Neural progenitor cell (in vitro differentiated cells): ENCODE measurements around the gene ENOSF1. TPM values are rescaled to one million over a fixed set of nuclear protein-coding genes. Genes with fewer than 3 reads are reported as not detected.

ENCODE experiments used
- DNase-seq: peaks from one replicate; pipeline ENCODE4 v3.0.0-alpha.2; 2016; ENCODE audit warnings: low spot score
- H2AFZ ChIP-seq: fragments of 200-600 bp; sonication (generic); replicated peaks from 2 replicates; pipeline ENCODE4 v1.6.1; 2016; ENCODE audit warnings: antibody characterized with exemption
- H3F3A ChIP-seq: fragments of 200-600 bp; sonication (generic); 2 replicates; pipeline ENCODE4 v1.6.1; 2016; ENCODE audit warnings: antibody characterized with exemption, low read depth
- H3K27ac ChIP-seq: fragments of 200-600 bp; sonication (generic); 2 replicates; pipeline ENCODE4 v1.5.1; 2016; ENCODE audit warnings: mild to moderate bottlenecking
- H3K27me3 ChIP-seq: fragments of 200-600 bp; sonication (generic); 2 replicates; pipeline ENCODE4 v1.6.1; 2016; ENCODE audit warnings: mild to moderate bottlenecking, moderate library complexity
- H3K36me3 ChIP-seq: fragments of 200-600 bp; sonication (generic); 2 replicates; pipeline ENCODE4 v1.5.1; 2016
- H3K4me1 ChIP-seq: fragments of 200-600 bp; sonication (generic); 2 replicates; pipeline ENCODE4 v1.6.1; 2016; ENCODE audit warnings: mixed run types
- H3K4me2 ChIP-seq: fragments of 200-600 bp; sonication (generic); 2 replicates; pipeline ENCODE4 v1.6.1; 2016
- H3K4me3 ChIP-seq: fragments of 200-600 bp; sonication (generic); 2 replicates; pipeline ENCODE4 v1.5.1; 2016
- H3K79me2 ChIP-seq: fragments of 200-600 bp; sonication (generic); 2 replicates; pipeline ENCODE4 v1.6.1; 2016; ENCODE audit warnings: low read depth
- H3K9ac ChIP-seq: fragments of 200-600 bp; sonication (generic); 2 replicates; pipeline ENCODE4 v1.6.1; 2016
- H3K9me3 ChIP-seq: fragments of 200-600 bp; sonication (generic); 2 replicates; pipeline ENCODE4 v1.5.1; 2016; ENCODE audit warnings: low read depth
- H4K20me1 ChIP-seq: fragments of 200-600 bp; sonication (generic); 2 replicates; pipeline ENCODE4 v1.6.1; 2016; ENCODE audit warnings: low read depth
- H3K27ac Mint-ChIP-seq: 3 replicates; pipeline ENCODE4 v1.8.0; 2021; ENCODE audit warnings: mixed read lengths
- H3K27me3 Mint-ChIP-seq: 2 replicates; pipeline ENCODE4 v1.8.0; 2022; ENCODE audit warnings: low read depth, mild to moderate bottlenecking, inconsistent platforms, moderate library complexity, mixed read lengths; ENCODE audit not compliant: insufficient read depth
- H3K36me3 Mint-ChIP-seq: 3 replicates; pipeline ENCODE4 v1.8.0; 2021; ENCODE audit warnings: mixed read lengths
- H3K4me1 Mint-ChIP-seq: 3 replicates; pipeline ENCODE4 v1.8.0; 2021; ENCODE audit warnings: mixed read lengths
- H3K4me3 Mint-ChIP-seq: 3 replicates; pipeline ENCODE4 v1.8.0; 2021; ENCODE audit warnings: mild to moderate bottlenecking, moderate library complexity, mixed read lengths
- H3K9me3 Mint-ChIP-seq: 3 replicates; pipeline ENCODE4 v1.8.0; 2020; ENCODE audit warnings: mixed read lengths
- CTCF ChIP-seq: fragments of 200-600 bp; sonication (generic); IDR thresholded peaks from 2 replicates; pipeline ENCODE4 v1.5.1; 2017; ENCODE audit warnings: antibody characterized with exemption, mild to moderate bottlenecking
- EZH2 ChIP-seq: fragments of 200-600 bp; sonication (generic); IDR thresholded peaks from 2 replicates; pipeline ENCODE4 v1.6.1; 2017; ENCODE audit warnings: antibody characterized with exemption, mild to moderate bottlenecking, moderate library complexity
- EZH2phosphoT487 ChIP-seq: fragments of 200-600 bp; sonication (generic); IDR thresholded peaks from 2 replicates; pipeline ENCODE4 v1.6.1; 2017; ENCODE audit warnings: antibody characterized with exemption
- total RNA-seq: library from RNA; depleted of rRNA; stranded (reverse); fragments of >200 nt; gene quantifications from 2 replicates; pipeline ENCODE4 v1.2.3, GENCODE V29; 2015; ENCODE audit warnings: low replicate concordance

Gene ENOSF1
- total RNA-seq, 1 donor from 2014 or later: 29.7 TPM

DNA sequence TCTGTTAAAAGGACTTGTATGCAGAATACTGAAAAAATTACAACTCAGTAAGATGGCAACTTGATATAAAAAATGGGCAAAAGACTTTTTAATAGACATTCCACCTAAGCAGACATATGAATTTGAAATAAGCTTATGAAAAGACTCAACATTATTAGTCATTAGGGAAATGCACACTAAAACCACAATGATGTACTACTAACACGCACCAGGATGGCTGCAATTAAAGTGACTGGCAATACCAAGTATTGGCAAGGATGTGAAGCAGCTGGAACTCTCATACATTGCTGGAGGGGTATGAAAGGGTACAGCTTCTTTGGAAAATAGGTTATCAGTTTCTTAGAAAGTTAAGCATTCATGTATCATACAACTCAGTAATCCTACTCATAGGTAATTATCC is 3.2 kb upstream of the ENOSF1 start:
- peaks cover 5% of the 10 kb centered on the region for H3K4me1 Mint-ChIP-seq
- H3K9me3 Mint-ChIP-seq: no peaks in the 10 kb centered on the region
- no peaks in the 10 kb centered on the region for H3K9me3 ChIP-seq
- no peak overlapping the region for H3K4me3 Mint-ChIP-seq
- H3K36me3 Mint-ChIP-seq: peaks cover 2% of the 10 kb centered on the region
- H3K9ac ChIP-seq: no peak overlapping the region
- no peak overlapping the region for H3K4me2 ChIP-seq
- H3F3A ChIP-seq: peaks cover 14% of the 10 kb centered on the region
- TF ChIP-seq EZH2phosphoT487: no peak
- no peak for TF ChIP-seq EZH2
- no peak for TF ChIP-seq CTCF
- no peak overlapping the region for H2AFZ ChIP-seq
- H3K36me3 ChIP-seq: no peaks in the 10 kb centered on the region
- no peaks in the 10 kb centered on the region for H3K27me3 ChIP-seq
- no peak overlapping the region for H3K27ac ChIP-seq
- no peak for DNase-seq
- H3K4me1 ChIP-seq: no peaks in the 10 kb centered on the region
- H3K27ac Mint-ChIP-seq: no peak overlapping the region
- no peak overlapping the region for H3K4me3 ChIP-seq
- peaks cover 9% of the 10 kb centered on the region for H3K79me2 ChIP-seq
- no peaks in the 10 kb centered on the region for H3K27me3 Mint-ChIP-seq
- no peaks in the 10 kb centered on the region for H4K20me1 ChIP-seq

DNA sequence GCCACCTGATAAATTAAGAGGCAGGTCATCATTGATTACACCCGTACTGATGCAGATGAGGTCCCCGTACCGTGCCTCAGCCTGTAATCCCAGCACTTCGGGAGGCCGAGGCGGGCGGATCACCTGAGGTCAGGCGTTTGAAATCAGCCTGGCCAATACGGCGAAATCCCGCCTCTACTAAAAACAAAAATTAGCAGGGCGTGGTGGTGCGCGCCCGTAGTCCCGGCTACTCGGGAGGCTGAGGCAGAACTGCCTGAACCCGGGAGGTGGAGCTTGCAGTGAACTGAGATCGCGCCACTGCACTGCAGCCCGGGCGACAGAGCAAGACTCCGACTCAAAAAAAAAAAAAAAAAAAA is 683 bp upstream of the ENOSF1 start:
- Histone ChIP-seq H3K9ac (no peak overlapping the region), H3K4me2 (peak overlapping the region; percentile 96), H3K9me3 (no peaks in the 10 kb centered on the region), H3F3A (peaks cover 12% of the 10 kb centered on the region), H3K4me3 (peak overlapping the region; percentile 60), H3K79me2 (peaks cover 19% of the 10 kb centered on the region), H2AFZ (peak overlapping the region; percentile 73), H4K20me1 (peaks cover 8% of the 10 kb centered on the region), H3K27me3 (no peaks in the 10 kb centered on the region), H3K36me3 (no peaks in the 10 kb centered on the region), H3K27ac (no peak overlapping the region), H3K4me1 (no peaks in the 10 kb centered on the region)
- Mint-ChIP-seq H3K27me3 (peaks cover 2% of the 10 kb centered on the region), H3K36me3 (peaks cover 3% of the 10 kb centered on the region), H3K27ac (no peak overlapping the region), H3K4me1 (peaks cover 14% of the 10 kb centered on the region), H3K9me3 (no peaks in the 10 kb centered on the region), H3K4me3 (peak overlapping the region; percentile 72)
- no peak for DNase-seq
- TF ChIP-seq EZH2phosphoT487 (no peak), CTCF (no peak), EZH2 (no peak)

DNA sequence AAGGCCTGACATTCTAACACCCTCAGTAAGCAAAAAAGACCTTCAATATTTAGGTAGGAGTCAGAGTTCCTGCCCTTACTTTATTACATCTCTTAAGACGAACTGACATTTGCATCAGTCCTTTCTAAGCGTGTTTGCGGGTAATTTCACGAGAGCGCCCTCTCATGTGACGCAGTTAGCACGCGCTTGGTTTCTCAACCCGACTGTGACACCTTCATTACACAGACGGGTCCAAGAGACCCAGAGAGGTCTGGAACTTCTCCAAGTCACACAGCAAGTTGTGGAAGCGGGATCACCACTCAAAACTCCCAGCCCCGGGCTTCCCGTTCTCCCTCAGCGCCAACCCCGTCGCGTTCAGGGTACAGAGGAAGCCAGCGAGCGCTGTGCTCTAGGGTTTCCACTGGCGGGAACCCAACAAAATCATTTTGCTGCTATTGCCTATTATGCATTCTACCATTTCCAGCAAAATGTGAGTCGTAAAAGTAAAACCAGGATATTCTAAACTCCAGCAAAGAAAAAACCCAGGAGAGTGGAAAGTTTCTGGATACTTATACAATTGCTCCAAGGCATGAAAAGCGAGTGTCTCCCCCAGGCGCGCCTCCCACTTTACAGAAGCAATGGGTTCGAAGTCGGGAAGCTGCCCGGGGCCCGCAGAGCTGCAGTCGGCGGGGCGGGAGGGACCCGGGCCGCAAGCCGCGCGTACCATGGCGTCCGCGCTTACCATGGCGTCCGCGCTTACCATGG is 601 bp downstream of the ENOSF1 start:
- H3K27me3 Mint-ChIP-seq: peaks cover 2% of the 10 kb centered on the region
- H3K36me3 Mint-ChIP-seq: peaks cover 3% of the 10 kb centered on the region
- Histone ChIP-seq H3K4me1 (no peaks in the 10 kb centered on the region), H4K20me1 (peaks cover 8% of the 10 kb centered on the region), H3K27me3 (no peaks in the 10 kb centered on the region), H3K9me3 (no peaks in the 10 kb centered on the region), H3K4me3 (peak overlapping the region; percentile 60), H3K9ac (no peak overlapping the region), H3K4me2 (peak overlapping the region; percentile 96), H2AFZ (peak overlapping the region; percentile 78), H3K36me3 (no peaks in the 10 kb centered on the region), H3K79me2 (peaks cover 19% of the 10 kb centered on the region), H3K27ac (no peak overlapping the region), H3F3A (peaks cover 12% of the 10 kb centered on the region)
- peak overlapping the region; percentile 82 for H3K4me3 Mint-ChIP-seq
- peak; percentile 56 for DNase-seq
- TF ChIP-seq EZH2: no peak
- no peak for TF ChIP-seq CTCF
- TF ChIP-seq EZH2phosphoT487: no peak
- peak overlapping the region; percentile 2 for H3K27ac Mint-ChIP-seq
- H3K9me3 Mint-ChIP-seq: no peaks in the 10 kb centered on the region
- H3K4me1 Mint-ChIP-seq: peaks cover 14% of the 10 kb centered on the region
